ENCODE measurements around the gene ZYG11B. TPM values are rescaled to one million over a fixed set of nuclear protein-coding genes. Genes with fewer than 3 reads are reported as not detected.
"Not testable (repeated sequence)": the region's sequence is repeated elsewhere in the genome, so short reads cannot be mapped to it uniquely, and the experiment has no call there.

Gene ZYG11B
- total RNA-seq, 4 donors from 2014 or later = 48.3 to 67.2 (median 59.7) TPM

GRCh38 chr1:52707927-52708655 is 18.2 kb upstream of the ZYG11B start:
- no peaks in the 10 kb centered on the region for H3K9me3 ChIP-seq
- no peak overlapping the region for H3K4me3 ChIP-seq
- ATAC-seq = no peak
- H3K4me1 ChIP-seq = peaks cover 0 to 22% (median 4%) of the 10 kb centered on the region in 3 donors
- H3K27me3 ChIP-seq = no peaks in the 10 kb centered on the region
- 54% methylated on average over 3 of the region's 5 CpGs; no CpG with 5 or more reads in 1 of the 2 donors for WGBS, 2 donors (ENCODE audit: low coverage in 1 of 2)
- TF ChIP-seq, protein P1, sequence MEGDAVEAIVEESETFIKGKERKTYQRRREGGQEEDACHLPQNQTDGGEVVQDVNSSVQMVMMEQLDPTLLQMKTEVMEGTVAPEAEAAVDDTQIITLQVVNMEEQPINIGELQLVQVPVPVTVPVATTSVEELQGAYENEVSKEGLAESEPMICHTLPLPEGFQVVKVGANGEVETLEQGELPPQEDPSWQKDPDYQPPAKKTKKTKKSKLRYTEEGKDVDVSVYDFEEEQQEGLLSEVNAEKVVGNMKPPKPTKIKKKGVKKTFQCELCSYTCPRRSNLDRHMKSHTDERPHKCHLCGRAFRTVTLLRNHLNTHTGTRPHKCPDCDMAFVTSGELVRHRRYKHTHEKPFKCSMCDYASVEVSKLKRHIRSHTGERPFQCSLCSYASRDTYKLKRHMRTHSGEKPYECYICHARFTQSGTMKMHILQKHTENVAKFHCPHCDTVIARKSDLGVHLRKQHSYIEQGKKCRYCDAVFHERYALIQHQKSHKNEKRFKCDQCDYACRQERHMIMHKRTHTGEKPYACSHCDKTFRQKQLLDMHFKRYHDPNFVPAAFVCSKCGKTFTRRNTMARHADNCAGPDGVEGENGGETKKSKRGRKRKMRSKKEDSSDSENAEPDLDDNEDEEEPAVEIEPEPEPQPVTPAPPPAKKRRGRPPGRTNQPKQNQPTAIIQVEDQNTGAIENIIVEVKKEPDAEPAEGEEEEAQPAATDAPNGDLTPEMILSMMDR (IDR thresholded peaks at IDR 0.05) = no peak
- TF ChIP-seq POLR2A (IDR thresholded peaks at IDR 0.05) = no peak
- TF ChIP-seq POLR2AphosphoS5 (IDR thresholded peaks at IDR 0.05) = no peak
- TF ChIP-seq EP300 (IDR thresholded peaks at IDR 0.05) = no peak
- H3K27ac ChIP-seq = peak overlapping the region in 1 of 4 donors; percentile 74
- no peaks in the 10 kb centered on the region for H3K36me3 ChIP-seq

GRCh38 chr1:52709016-52709415 is 17.2 kb upstream of the ZYG11B start:
- Histone ChIP-seq H3K36me3 (no peaks in the 10 kb centered on the region), H3K4me3 (no peak overlapping the region), H3K27me3 (no peaks in the 10 kb centered on the region), H3K4me1 (peaks cover 0 to 15% (median 4%) of the 10 kb centered on the region in 3 donors), H3K9me3 (no peaks in the 10 kb centered on the region), H3K27ac (peak overlapping the region in 1 of 4 donors; percentile 74)
- TF ChIP-seq POLR2AphosphoS5 (IDR thresholded peaks at IDR 0.05) (no peak), POLR2A (IDR thresholded peaks at IDR 0.05) (no peak), EP300 (IDR thresholded peaks at IDR 0.05) (no peak)
- TF ChIP-seq, protein P1 (IDR thresholded peaks at IDR 0.05) = no peak
- ATAC-seq = peak; percentile 46
- 12 to 44% methylated on average over 4 to 5 of the region's 6 CpGs for WGBS, 2 donors (ENCODE audit: low coverage in 1 of 2)

- no peaks in the 10 kb centered on the region for H3K36me3 ChIP-seq
- TF ChIP-seq POLR2AphosphoS5 (IDR thresholded peaks at IDR 0.05) (no peak), POLR2A (IDR thresholded peaks at IDR 0.05) (no peak), EP300 (IDR thresholded peaks at IDR 0.05) (no peak)
- TF ChIP-seq, protein P1 (IDR thresholded peaks at IDR 0.05) = no peak
- H3K4me1 ChIP-seq = peaks cover 0 to 10% (median 4%) of the 10 kb centered on the region in 3 donors
- H3K4me3 ChIP-seq = no peak overlapping the region
- no peak overlapping the region for H3K27ac ChIP-seq
- H3K27me3 ChIP-seq = no peaks in the 10 kb centered on the region
- ATAC-seq = no peak
- WGBS, 2 donors (ENCODE audit: low coverage in 1 of 2) = 83 to 85% methylated on average over 2 to 4 of the region's 4 CpGs
- no peaks in the 10 kb centered on the region for H3K9me3 ChIP-seq
Observed at GRCh38 chr1:52713590-52713989, 12.7 kb upstream of the ZYG11B start.

DNA sequence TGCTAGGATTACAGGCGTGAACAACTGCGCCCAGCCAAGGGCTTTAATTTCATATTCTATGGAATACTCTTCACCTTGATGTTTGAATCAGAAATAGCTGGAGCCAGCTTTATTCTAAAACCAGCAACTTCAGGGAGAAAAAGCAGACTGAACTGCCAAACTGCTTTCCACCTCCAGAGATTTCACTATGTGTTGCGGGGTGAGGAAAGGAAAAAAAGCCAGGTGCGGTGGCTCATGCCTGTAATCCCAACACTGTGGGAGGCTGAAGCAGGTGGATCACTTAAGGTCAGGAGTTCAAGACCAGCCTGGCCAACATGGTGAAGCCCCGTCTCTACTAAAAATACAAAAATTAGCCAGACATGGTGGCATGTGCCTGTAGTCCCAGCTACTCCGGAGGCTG is 11.0 kb upstream of the ZYG11B start:
- not testable (repeated sequence) for ATAC-seq, H3K9me3 ChIP-seq, H3K36me3 ChIP-seq, H3K4me3 ChIP-seq, H3K4me1 ChIP-seq, H3K27me3 ChIP-seq, H3K27ac ChIP-seq
- 86 to 100% methylated on average over 1 to 4 of the region's 6 CpGs for WGBS, 2 donors (ENCODE audit: low coverage in 1 of 2)

DNA sequence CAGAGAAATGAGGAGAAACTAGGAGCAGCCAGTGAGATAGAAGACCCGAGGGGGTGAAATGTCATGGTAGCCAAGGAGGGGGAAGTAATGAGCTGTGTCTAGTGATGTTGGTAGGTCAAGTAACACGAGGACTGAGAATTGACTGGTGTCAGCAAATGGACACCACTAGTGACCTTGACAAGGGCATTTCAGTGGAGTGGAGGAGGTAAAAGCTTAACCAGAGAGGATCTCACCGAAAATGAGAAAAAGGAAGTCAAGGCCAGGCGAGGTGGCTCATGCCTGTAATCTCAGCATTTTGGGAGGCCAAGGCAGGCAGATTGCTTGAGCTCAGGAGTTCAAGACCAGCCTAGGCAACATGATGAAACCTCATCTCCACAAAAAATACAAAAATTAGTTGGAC is 3.0 kb upstream of the ZYG11B start:
- ATAC-seq = no peak
- Histone ChIP-seq H3K4me1 (peaks cover 0 to 23% (median 4%) of the 10 kb centered on the region in 3 donors), H3K27ac (no peak overlapping the region), H3K9me3 (no peaks in the 10 kb centered on the region), H3K36me3 (no peaks in the 10 kb centered on the region), H3K4me3 (no peak overlapping the region), H3K27me3 (no peaks in the 10 kb centered on the region)
- WGBS, 2 donors (ENCODE audit: low coverage in 1 of 2) = 78 to 82% methylated on average over 4 of the region's 4 CpGs
- TF ChIP-seq POLR2AphosphoS5 (IDR thresholded peaks at IDR 0.05) (no peak), EP300 (IDR thresholded peaks at IDR 0.05) (no peak), POLR2A (IDR thresholded peaks at IDR 0.05) (no peak)
- TF ChIP-seq, protein P1 (IDR thresholded peaks at IDR 0.05) = no peak

All from gastroesophageal sphincter (tissue), 4 donors.